ENCODE results near the gene BIN2.
A peak's percentile ranks its signal among the peaks of the same experiment; 100 is the strongest.
"Not testable (repeated sequence)": the region's sequence is repeated elsewhere in the genome, so short reads cannot be mapped to it uniquely, and the experiment has no call there.

BIN2 gene

DNA sequence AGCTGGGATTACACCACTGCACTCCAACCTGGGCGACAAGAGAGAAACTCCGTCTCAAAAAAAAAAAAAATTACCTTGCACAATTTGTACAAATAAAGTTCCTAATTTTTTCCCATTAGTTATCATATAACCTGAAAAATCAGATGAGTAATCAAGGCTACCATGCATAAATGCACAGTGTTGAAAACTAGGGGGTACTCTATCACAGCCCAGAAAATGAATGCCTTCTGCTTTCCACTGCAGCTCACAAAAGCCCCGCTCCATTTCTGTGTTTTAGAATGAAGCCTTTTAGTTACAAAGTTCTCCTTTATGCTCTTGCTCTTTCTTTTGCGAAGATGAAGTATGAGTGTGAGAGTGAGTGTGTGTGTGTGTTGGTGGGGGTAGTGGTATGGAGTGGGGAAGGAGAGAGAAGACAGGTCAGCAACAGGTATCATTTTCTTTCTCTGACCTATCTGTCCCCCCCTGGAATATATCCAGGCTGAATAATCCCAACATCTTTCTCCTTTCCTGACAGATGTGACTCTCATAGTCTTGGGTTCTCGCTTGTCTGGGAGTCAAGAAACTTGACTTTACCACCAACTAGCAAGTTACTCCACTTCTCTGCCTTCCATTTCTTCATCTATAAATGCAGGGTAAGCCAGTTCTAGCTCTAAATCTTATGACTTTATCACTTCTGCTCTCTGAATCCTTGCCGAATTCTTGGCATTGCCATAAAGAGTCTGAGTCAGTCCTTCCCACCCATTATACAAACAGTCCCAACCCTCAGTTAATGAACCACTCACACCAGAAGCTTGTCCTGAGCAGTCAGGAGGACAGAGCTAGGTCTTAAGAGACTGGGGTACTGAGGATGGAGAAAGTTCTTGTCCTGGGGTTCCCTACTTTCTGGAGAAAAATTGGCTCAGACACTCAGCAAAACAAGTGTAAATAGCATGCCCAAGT is 16.1 kb downstream of the BIN2 start:
- peak; percentile 69 for DNase-seq (ENCODE audit: low read depth)

DNA sequence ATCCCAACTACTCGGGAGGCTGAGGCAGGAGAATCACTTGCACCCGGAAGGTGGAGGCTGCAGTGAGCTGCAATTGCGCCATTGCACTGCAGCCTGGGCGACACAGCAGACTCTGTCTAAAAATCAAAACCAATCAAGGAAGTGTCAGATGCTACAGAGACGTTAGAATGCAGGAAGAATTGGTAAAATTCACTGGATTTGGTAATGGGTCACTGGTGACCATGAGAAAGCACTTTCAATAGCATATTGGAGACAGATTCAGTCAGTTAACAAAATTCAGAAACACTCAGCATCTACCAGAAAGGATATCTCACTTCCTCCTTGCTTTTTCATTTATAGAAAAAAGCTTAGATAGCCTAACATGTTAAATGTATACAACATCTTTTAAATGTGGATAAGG is 17.5 kb downstream of the BIN2 start:
- no peak for DNase-seq (ENCODE audit: low read depth)

DNA sequence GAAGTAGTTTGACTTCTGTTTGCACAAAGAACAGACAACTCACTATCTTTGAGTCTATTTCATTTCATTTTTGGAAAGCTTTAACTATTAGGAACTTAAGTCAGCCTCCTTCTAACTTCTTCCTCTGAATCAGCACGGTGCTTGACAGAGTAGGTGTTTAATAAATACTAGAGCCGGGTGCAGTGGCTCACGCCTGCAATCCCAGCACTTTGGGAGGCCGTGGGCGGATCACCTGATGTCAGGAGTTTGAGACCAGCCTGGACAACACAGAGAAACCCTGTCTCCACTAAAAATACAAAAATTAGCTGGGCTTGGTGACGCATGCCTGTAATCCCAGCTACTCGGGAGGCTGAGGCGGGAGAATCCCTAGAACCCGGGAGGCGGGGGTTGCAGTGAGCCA is 23.2 kb downstream of the BIN2 start:
- not testable (repeated sequence) for DNase-seq (ENCODE audit: low read depth)

DNA sequence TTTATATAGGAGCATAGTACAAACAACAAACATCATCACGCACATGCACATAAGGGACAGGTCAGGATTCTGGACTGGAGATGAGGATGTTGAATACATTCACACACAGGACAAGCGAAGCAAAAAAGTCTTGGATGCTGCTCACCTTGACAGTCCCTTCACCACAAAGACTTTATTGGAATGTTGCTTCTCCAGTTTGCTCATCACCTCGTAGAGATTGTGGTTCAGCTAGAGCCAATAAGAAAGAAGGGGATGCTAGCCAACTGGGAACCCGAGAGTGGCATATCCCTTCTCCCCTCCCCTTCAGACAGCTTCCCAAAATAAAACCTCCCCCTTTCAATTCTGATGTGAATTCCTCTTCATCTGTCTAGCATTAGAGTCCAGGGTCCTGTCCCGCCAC is 28.3 kb downstream of the BIN2 start:
- DNase-seq (ENCODE audit: low read depth): no peak

DNA sequence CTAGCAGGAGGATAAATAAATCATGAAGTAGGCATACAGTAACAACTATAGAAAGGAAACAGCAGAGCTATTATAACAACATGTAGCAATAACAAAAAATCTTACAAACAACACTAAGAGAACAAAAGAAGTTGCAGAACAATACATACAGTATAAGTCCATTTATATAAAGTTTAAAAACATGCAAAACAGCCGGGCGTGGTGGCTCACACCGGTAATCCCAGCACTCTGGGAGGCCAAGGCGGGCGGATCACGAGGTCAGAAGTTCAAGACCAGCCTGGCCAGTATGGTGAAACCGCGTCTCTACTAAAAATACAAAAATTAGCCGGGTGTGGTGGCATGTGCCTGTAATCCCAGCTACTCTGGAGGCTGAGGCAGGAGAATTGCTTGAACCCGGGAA is 29.9 kb downstream of the BIN2 start:
- not testable (repeated sequence) for DNase-seq (ENCODE audit: low read depth)

DNA sequence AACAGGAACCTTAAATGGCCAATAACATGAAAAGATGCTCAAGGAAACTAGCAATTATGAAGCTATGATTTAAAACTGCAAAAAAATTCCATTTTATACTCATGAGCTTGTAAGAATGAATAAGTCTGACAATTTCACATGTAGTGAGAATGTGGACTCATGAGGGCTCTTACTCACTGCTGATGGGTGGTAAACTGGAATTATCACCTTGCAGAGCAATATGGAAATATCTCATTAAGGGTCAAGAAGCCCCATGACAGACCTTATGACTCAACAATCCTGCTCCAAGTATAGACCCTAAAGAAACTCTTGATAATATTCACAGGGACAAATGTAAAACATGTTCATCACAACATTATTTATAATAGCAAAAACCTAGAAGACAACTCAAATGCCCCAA is 30.3 kb downstream of the BIN2 start:
- DNase-seq (ENCODE audit: low read depth): no peak

DNA sequence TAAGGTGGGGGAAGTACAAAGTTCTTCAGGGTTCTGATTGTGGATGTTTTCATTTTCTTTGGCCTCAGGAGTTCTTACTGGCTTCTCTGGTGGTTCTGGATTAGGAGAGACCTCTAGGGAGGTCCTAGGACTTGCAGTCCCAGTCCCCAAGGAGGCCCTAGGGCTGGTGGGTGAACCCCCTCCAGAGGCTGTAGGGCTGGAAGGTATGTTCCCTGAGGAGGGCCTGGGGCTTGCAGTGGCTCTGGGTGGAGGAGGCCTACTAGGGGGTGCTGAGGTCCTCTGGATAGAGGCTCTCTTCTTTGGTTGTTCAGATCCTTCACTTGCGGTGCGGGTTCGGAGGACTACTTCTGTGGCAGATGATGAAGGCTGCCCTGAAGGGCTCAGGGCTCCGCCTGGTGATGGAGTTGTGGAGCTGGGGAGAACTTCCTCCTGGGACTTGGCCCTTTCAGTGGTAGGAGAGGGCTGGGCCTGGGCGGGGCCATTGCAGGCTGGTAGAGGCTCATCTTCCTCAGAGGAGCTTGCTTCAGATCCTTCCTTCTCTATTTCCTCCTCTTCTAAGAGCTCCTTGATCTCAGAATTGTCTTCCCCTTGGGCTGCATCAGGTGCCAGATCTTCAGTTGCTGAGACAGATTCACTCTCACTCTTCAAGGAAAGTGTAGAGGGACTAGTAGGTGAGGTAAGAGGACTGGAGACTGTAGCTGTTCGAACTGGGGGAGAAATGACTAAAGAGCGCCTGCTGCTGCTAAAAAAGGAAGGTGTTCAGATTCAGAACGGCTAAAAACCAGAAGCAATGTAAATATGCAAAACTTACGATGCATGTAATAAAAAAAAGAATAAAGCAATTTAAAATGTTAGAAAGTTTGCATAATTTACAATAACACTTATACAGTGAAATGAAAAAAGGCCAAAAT is 32.1 kb downstream of the BIN2 start:
- not testable (repeated sequence) for DNase-seq (ENCODE audit: low read depth)

DNA sequence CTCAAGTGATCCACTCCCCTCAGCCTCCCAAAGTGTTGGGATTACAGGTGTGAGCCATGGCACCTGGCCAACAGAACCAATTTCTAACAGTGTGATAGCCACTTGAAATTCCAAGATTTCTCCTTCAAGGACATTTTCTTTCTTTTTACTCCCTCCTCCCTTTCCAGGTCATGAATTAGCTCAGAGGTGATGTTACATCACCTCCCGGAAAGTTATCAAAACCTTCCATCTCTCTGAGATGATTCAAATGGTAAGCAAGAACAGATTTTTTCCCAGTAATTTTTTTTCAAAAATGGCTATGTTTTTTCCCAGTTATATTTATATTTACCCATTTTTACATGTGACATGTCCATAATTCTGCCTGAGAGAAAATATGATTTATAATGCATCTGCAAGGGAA is 38.1 kb downstream of the BIN2 start:
- DNase-seq (ENCODE audit: low read depth): no peak

DNA sequence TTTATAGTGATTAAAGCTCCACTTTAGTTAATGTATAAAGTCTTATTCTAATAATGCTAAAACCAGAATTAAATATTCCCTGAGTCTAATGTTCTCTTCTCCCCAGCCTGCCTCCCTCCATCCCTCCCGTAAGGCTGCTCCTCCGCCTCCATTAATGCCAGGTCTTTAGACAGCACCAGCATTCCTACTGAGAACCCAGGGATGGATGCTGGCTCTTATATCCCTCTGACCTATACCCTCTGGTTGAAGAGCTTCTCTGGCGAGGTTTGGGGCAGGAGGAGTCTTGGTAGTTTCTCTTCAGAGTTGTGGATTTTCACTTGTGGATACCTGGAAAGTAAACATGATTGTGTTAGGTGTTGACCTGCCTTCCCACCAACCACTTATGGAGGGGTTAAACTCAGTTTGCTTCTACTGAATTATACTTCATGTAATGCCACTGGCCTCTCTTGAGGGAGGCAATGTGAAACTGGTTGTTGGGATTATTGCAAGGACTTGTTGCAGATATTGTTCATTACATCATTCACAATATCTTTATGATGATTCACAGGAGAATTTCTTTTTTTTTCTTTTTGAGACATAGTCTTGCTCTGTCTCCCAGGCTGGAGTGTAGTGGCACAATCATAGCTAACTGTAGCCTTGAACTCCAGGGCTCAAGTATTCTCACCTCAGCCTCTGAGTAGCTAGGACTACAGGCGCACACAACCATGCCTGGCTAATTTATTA is 42.6 kb downstream of the BIN2 start:
- DNase-seq (ENCODE audit: low read depth): no peak

DNA sequence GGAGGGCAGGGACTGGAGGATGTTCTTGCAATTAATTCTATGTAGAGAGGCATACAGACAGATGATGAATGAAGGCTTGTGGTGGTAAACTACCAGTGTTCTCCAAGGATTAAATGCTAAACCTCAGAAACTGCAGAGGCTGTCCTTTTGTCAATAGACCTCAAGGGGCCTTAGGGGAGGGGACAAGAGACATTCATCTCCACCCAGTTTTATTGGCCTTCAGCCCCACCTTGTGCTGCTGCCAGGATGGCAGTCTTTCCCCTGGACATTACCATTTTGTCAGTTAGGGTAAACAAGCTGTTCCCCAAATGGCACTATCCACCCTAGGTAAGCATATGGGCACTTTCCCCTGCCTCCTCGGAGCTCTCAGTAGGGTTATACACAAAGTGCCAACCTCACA is 48.9 kb downstream of the BIN2 start:
- DNase-seq (ENCODE audit: low read depth): no peak

DNA sequence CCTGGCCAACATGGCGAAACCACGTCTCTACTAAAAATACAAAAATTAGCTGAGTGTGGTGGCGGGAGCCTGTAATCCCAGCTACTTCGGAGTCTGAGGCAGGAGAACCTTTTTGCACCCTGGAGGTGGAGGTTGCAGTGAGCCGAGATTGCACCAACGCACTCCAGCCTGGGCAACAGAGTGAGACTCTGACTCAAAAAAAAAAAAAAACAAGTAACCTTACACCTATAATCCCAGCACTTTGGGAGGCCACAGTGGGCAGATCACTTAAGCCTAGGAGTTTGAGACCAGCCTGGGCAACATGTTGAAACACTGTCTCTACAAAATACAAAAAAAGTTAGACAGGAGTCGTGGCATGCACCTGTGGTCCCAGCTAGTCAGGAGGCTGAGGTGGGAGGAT is 51.2 kb downstream of the BIN2 start:
- DNase-seq (ENCODE audit: low read depth): not testable (repeated sequence)

DNA sequence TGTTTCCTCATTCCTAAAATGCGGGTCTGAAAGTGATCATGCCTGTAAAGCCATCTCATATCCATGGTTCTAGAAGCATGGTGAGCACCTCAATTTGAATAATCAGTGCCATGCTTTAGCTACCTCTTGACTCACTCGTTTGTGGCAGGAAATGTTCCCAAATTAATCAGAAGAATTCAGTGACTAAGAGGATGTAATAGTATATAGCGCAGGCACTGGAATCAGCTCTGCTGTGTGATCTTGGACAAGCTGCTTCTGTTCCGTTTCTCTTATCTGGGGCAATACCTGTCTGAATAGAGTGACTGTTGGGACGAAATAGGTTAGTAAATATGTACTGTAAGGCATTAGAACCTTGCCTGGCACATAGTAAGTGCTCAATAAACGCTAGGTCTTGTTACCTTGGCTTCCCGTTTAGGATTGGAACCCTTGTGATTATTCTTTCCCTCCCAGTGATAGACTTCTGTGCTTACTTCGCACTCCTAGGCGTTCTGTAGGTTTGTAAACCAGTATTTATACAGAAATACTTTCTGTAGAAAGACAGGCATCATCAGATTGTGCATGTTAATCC is 52.9 kb downstream of the BIN2 start:
- peak; percentile 63 for DNase-seq (ENCODE audit: low read depth)

DNA sequence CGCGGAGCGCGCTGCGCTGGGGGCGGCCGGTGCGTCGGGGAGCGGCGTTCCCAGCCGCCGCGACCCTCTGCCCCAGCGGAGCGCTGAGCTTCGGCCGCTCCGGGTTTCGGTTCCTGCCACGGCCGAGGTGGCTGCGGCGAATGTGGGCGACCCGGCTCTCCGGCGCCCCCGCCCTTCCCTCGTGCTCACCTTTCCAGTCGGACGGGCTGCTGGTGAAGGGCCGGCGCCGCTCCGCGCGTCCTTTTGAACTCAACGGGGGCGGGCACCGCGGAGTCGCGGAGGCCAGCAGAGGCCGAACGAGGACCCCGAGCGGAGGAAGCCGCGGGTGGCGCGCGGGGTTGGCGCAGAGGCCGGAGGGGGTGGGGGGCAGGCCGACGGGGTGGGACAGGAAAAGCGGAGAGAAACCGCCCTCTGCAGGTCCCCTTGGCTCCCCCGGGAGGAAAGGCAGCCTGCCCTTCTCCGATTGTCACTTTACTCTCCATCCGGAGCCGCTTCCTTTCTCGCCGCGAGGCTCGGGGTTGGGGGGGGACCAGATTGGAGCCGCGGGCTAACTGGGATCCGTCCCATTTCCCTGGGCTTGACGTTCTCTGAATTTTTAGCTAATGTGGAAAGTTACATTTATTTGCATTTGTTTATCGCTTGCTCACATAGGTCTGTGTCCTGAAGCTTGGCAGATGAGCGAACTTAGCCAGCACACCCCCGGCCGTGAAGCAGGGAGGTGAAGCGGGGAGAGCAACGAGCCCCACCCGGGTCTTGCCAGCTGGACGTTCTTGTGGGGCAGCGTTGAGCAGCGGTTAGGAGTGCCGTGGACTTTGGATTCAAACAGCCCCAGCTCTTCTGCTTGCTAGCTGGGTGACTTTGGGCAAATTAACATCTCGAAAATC is 53.7 kb downstream of the BIN2 start, which contains the start of gene SMAGP:
TSS of gene SMAGP (minus strand) at position 349 of the 884 bp plus-strand sequence. CDS start 1,137 bp downstream, outside the sequence.
- no peak for DNase-seq (ENCODE audit: low read depth)

DNA sequence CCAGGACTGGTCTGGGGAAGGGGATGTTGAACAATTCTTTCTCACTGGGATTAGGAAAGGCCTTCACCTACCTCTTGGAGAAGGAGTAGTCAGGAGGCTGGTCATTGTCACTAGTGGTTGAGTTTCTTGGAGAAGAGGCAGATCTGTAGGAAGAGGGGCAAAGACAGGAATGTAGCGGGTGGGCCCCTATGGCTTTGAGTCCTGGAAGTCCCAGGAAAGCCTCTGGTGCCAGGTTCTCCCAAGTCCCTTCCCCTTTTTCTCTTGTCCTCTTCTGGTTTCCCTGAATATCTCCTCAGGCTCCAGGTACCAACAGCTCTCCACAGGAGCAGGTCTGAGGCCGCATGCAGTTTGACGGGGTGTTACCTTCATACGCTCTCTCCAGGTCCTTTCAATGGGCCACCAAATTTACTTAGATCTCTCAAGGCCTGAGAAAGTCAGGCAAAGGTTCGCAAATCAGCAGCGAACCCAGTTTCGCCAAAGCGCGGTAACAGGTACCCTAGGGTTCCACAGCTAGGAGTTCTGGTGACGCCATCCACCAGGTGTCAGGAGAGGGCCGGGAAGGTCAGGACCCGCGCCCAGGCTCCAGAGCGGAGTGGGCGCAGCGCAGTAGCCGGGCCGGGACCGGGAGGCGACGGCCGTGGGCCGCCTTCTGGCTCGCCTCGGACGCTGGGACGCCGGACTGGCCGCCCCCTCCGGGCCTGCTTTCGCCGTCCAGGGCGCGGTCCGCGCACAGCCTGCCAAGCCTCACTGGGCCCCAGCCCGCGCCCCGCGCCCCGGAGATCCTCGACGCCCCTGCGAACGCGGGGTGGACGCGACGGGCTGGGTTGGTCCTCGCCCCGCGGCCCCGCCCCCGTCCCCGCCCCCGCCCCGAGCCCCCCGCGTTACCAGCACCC is 54.6 kb downstream of the BIN2 start:
- no peak for DNase-seq (ENCODE audit: low read depth)

DNA sequence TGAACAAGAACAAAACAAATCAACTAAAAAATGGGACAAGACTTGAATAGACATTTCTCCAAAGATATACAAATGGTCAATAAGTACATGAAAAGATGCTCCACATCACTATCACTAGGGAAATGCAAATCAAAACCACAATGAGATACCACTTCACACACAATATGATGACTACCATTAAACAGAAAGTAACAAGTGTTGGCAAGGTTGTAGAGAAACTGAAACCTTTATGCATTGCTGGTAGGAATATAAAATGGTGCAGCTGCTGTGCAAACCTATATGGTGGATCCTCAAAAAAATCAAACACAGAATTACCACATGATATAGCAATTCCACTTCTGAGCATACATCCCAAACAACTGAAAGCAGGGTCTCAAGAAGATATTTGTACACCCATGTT is 59.0 kb downstream of the BIN2 start:
- no peak for DNase-seq (ENCODE audit: low read depth)

DNA sequence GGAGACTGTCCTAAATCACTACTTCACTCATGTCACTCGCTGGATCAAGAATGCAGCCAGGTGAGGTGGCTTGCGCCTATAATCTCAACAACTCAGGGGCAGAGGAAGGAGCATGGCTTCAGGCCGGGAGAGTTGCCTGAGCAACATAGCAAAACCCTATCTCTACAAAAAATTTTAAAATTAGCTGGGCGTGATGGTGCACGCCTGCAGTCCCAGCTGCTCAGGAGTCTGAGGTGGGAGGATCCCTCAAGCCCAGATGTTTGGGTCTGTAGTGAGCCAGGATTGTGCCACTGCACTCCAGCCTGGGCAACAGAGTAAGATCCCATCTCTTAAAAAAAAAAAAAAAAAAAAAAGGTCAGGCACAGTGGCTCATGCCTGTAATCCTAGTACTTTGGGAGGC is 59.7 kb downstream of the BIN2 start:
- DNase-seq (ENCODE audit: low read depth): no peak

DNA sequence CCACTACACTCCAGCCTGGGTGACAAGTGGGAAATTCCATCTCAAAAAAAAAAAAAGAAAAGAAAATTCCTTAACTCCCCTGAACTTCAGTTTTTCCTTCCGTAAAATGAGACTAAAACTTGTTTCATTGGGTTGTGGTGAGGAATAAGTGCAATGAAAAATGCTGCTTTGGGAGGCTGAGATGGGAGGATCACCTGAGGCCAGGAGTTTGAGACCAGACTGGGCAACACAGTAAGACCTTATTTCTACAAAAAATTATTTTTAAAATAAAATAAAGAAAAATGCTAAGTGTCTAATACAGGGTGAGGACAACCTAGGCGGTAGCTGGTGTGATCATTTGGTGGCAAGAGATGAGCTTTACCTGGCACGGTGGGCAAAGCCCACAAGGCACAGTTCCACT is 60.6 kb downstream of the BIN2 start:
- DNase-seq (ENCODE audit: low read depth): no peak

DNA sequence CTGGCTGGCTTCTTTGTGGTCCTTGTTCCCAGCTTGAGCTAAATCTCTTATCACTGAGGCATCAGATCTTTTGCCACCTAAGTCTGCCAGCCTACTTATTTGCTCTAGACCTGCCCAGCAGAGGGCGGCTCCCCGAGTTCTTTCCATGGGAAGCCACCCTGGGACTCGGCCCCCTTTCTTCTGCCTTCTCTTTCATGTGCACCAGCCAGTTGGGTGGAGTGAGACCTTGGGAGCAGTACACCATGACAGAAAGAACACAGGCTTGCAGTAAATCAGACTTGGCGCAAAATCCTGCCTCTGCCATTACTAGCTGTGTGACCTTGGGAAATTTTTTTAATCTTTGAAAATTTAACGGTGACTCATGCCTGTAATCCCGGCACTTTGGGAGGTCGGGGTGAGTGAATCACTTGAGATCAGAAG is 61.2 kb downstream of the BIN2 start:
- DNase-seq (ENCODE audit: low read depth): no peak

DNA sequence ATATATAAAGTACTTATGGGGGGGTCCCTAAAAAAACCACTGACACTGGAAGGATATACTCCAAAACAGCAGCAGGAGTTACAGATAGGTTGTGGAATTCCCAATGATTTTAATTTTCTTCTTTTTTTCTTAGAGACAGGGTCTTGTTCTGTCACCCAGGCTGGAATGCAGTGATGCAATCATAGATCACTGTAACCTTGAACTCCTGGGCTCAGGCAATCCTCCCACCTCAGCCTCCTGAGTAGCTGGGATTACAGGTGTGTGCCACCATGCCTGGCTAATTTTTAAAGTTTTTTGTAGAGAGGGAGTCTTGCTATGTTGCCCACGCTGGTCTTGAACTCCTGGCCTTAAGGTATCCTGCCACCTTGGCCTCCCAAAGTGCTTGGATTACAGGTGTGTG is 64.4 kb downstream of the BIN2 start:
- not testable (repeated sequence) for DNase-seq (ENCODE audit: low read depth)

DNA sequence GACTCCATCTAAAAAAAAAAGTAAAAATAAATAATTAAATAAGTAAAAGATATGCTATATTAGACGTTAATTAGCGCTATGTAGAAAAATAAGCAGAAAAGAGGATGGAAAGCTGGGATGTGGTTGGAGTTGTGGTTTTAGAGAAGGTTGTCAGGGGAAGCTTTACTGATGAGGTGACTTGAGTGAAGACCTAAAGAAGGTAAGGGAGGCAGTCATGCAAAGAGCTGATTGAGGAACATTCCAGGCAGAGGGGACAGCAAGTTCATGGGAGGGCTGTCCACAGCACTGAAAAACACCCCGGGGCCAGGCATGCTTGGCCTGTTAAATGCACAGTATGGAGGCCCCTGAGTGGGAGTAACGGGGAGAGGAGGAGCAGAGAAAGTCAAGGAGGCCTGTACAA is 69.4 kb downstream of the BIN2 start:
- DNase-seq (ENCODE audit: low read depth): no peak

Data from HS-27A (cell line).